H1 (cell line): ENCODE data around the gene NANOS3. TPM values are rescaled to one million over a fixed set of nuclear protein-coding genes. Genes with fewer than 3 reads are reported as not detected.
A peak's percentile ranks its signal among the peaks of the same experiment; 100 is the strongest.

Source experiments
- CTCF ChIA-PET: fragments of 300-600 bp; sonication (Branson Sonifier 250); formaldehyde crosslinking; loops from one replicate; lab custom pipeline; 2021; ENCODE audit not compliant: partially characterized antibody; lab: Charles Lee
- POLR2A ChIA-PET: fragments of 300-600 bp; sonication (Branson Sonifier 250); formaldehyde crosslinking; loops from one replicate; lab custom pipeline; 2021; ENCODE audit warnings: inconsistent platforms; ENCODE audit not compliant: partially characterized antibody; lab: Charles Lee
- DNase-seq, 2 experiments: peaks; one replicate each; pipeline versions ENCODE4 v3.0.0 to v3.0.0-alpha.2; 2010 to 2022; ENCODE audit warnings: low spot score in 2 of 2, low read depth in 1 of 2, mixed read lengths in 1 of 2
- FAIRE-seq: peaks from 2 replicates; lab custom pipeline; 2011; peaks lifted over from hg19 to GRCh38; lab: Jason Lieb, UNC
- H2AFZ ChIP-seq: 2 replicates; pipeline ENCODE4 v1.8.1; 2012; ENCODE audit warnings: low read length, inconsistent platforms
- H2AK5ac ChIP-seq: 2 replicates; pipeline ENCODE4 v1.6.1; 2013; ENCODE audit warnings: low read depth, low read length
- H2BK120ac ChIP-seq: replicated peaks from 2 replicates; pipeline ENCODE3; 2013; ENCODE audit warnings: low read depth, low read length, inconsistent platforms
- H2BK12ac ChIP-seq: 2 replicates; pipeline ENCODE4 v1.6.1; 2013; ENCODE audit warnings: low read depth, low read length
- H2BK15ac ChIP-seq: 2 replicates; pipeline ENCODE4 v1.6.1; 2013; ENCODE audit warnings: low read length
- H2BK20ac ChIP-seq: 2 replicates; pipeline ENCODE4 v1.6.1; 2013; ENCODE audit warnings: low read length
- H2BK5ac ChIP-seq: 2 replicates; pipeline ENCODE4 v1.6.1; 2013; ENCODE audit warnings: low read depth, low read length
- H3K14ac ChIP-seq: 2 replicates; pipeline ENCODE4 v1.6.1; 2013; ENCODE audit warnings: inconsistent platforms; ENCODE audit not compliant: insufficient read length
- H3K18ac ChIP-seq: 2 replicates; pipeline ENCODE4 v1.6.1; 2013; ENCODE audit warnings: low read length; ENCODE audit errors: extremely low read depth
- H3K23ac ChIP-seq: 2 replicates; pipeline ENCODE4 v1.6.1; 2013; ENCODE audit warnings: inconsistent platforms; ENCODE audit not compliant: insufficient read length
- H3K23me2 ChIP-seq: 2 replicates; pipeline ENCODE4 v1.6.1; 2013; ENCODE audit warnings: low read depth, low read length
- H3K27ac ChIP-seq: 2 replicates; pipeline ENCODE4 v1.6.1; 2011; ENCODE audit warnings: low read depth, low read length, inconsistent platforms
- H3K27me3 ChIP-seq, 4 experiments: replicated peaks in 1 of 4; 1 replicate in 1 of 4; 2 replicates in 3 of 4; pipeline versions ENCODE4 v1.6.1 to v1.8.1; 2011 to 2013; ENCODE audit warnings: low read length in 3 of 4, mild to moderate bottlenecking in 3 of 4, inconsistent platforms in 2 of 4, mixed read lengths in 2 of 4, moderate library complexity in 1 of 4; ENCODE audit not compliant: control insufficient read depth in 3 of 4, insufficient read depth in 3 of 4; ENCODE audit errors: extremely low read depth in 1 of 4
- H3K36me3 ChIP-seq, 4 experiments: 2 replicates each; pipeline versions ENCODE4 v1.6.1 to v1.8.1; 2011 to 2013; ENCODE audit warnings: mild to moderate bottlenecking in 4 of 4, low read length in 3 of 4, moderate library complexity in 2 of 4, control low read depth in 1 of 4, inconsistent platforms in 1 of 4; ENCODE audit not compliant: insufficient read depth in 4 of 4, control insufficient read depth in 2 of 4
- H3K4ac ChIP-seq: replicated peaks from 2 replicates; pipeline ENCODE3; 2013; ENCODE audit warnings: low read length, low read depth, mixed read lengths, inconsistent platforms; ENCODE audit not compliant: insufficient read length
- H3K4me1 ChIP-seq, 4 experiments: replicated peaks in 1 of 4; 1 replicate in 1 of 4; 2 replicates in 3 of 4; pipeline versions ENCODE4 v1.6.1 to v1.8.1; 2011 to 2013; ENCODE audit warnings: low read length in 3 of 4, inconsistent platforms in 2 of 4, mixed read lengths in 1 of 4; ENCODE audit not compliant: insufficient read depth in 4 of 4, control insufficient read depth in 3 of 4
- H3K4me2 ChIP-seq, 2 experiments: 2 replicates each; pipeline versions ENCODE4 v1.6.1 to v1.8.1; 2011 to 2013; ENCODE audit warnings: low read depth in 2 of 2, low read length in 2 of 2, control low read depth in 1 of 2, inconsistent platforms in 1 of 2, mild to moderate bottlenecking in 1 of 2; ENCODE audit not compliant: insufficient read depth in 1 of 2
- H3K4me3 ChIP-seq, 4 experiments: fragments of 200-600, 300-600 bp in 1 of 4; sonication (generic), shearing (Covaris generic), sonication (Bioruptor Twin) in 1 of 4; 2 replicates each; pipeline versions ENCODE4 v1.5.1 to v1.8.1; 2011 to 2016; ENCODE audit warnings: low read length in 4 of 4, low read depth in 3 of 4, control low read depth in 2 of 4, inconsistent platforms in 2 of 4, mild to moderate bottlenecking in 2 of 4, mixed read lengths in 1 of 4, moderate library complexity in 1 of 4; ENCODE audit not compliant: insufficient read depth in 2 of 4; ENCODE audit errors: extremely low read depth in 1 of 4
- H3K56ac ChIP-seq: replicated peaks from 2 replicates; pipeline ENCODE3; 2013; ENCODE audit warnings: low read depth, mild to moderate bottlenecking, mixed read lengths, low read length, inconsistent platforms; ENCODE audit not compliant: insufficient read length
- H3K79me1 ChIP-seq: 2 replicates; pipeline ENCODE4 v1.6.1; 2013; ENCODE audit warnings: low read depth, low read length, control low read depth
- H3K79me2 ChIP-seq, 2 experiments: 2 replicates each; pipeline versions ENCODE4 v1.6.1 to v1.8.1; 2012 to 2013; ENCODE audit warnings: low read length in 2 of 2, mild to moderate bottlenecking in 2 of 2, inconsistent platforms in 1 of 2; ENCODE audit not compliant: insufficient read depth in 2 of 2, control insufficient read depth in 1 of 2
- H3K9ac ChIP-seq, 4 experiments: replicated peaks in 1 of 4; 1 replicate in 1 of 4; 2 replicates in 3 of 4; pipeline versions ENCODE4 v1.6.1 to v1.8.1; 2011 to 2013; ENCODE audit warnings: low read depth in 3 of 4, low read length in 3 of 4, control low read depth in 2 of 4, mild to moderate bottlenecking in 2 of 4, moderate library complexity in 2 of 4, inconsistent platforms in 1 of 4; ENCODE audit errors: extremely low read depth in 1 of 4
- H3K9me3 ChIP-seq, 2 experiments: 2 replicates each; pipeline versions ENCODE4 v1.6.1 to v1.8.1; 2012 to 2013; ENCODE audit warnings: mild to moderate bottlenecking in 2 of 2, moderate library complexity in 2 of 2, control low read depth in 1 of 2, inconsistent platforms in 1 of 2, low read depth in 1 of 2, low read length in 1 of 2, mixed read lengths in 1 of 2; ENCODE audit not compliant: insufficient read depth in 2 of 2
- H4K20me1 ChIP-seq, 2 experiments: replicated peaks in 1 of 2; 2 replicates each; pipeline versions ENCODE3 to v1.8.1; 2011 to 2013; ENCODE audit warnings: inconsistent platforms in 2 of 2, low read length in 2 of 2, mild to moderate bottlenecking in 1 of 2; ENCODE audit not compliant: insufficient read depth in 2 of 2, control insufficient read depth in 1 of 2
- H4K5ac ChIP-seq: 2 replicates; pipeline ENCODE4 v1.6.1; 2013; ENCODE audit warnings: low read length, low read depth, mixed read lengths, inconsistent platforms; ENCODE audit not compliant: insufficient read length
- H4K8ac ChIP-seq: 2 replicates; pipeline ENCODE4 v1.8.0; 2013; ENCODE audit warnings: mild to moderate bottlenecking, moderate library complexity, low read length, inconsistent platforms; ENCODE audit not compliant: insufficient read depth; ENCODE audit errors: extremely low read depth
- H4K91ac ChIP-seq: replicated peaks from 2 replicates; pipeline ENCODE3; 2013; ENCODE audit warnings: low read length, mixed read lengths, inconsistent platforms; ENCODE audit not compliant: insufficient read length
- CREB1 ChIP-seq: IDR thresholded peaks from 2 replicates; pipeline ENCODE4 v1.6.1; 2012; ENCODE audit warnings: inconsistent platforms
- CTBP2 ChIP-seq: IDR thresholded peaks from 2 replicates; pipeline ENCODE4 v1.7.0; 2011; ENCODE audit warnings: borderline replicate concordance, mild to moderate bottlenecking, moderate library complexity, mixed read lengths, low read length; ENCODE audit not compliant: insufficient read depth, insufficient read length
- HDAC2 ChIP-seq, 2 experiments: fragments of 300-600 bp in 1 of 2; sonication (generic) in 1 of 2; IDR thresholded peaks; 2 replicates each; pipeline ENCODE4 v1.6.1; 2011 to 2012; ENCODE audit warnings: low read depth in 2 of 2, low read length in 2 of 2, mild to moderate bottlenecking in 2 of 2, moderate library complexity in 2 of 2, borderline replicate concordance in 1 of 2, inconsistent platforms in 1 of 2
- HDAC6 ChIP-seq: IDR thresholded peaks from one replicate; pipeline ENCODE4 v1.7.1; 2012; ENCODE audit warnings: low read depth, mild to moderate bottlenecking, inconsistent platforms, low read length, moderate library complexity
- NANOG ChIP-seq: IDR thresholded peaks from 2 replicates; pipeline ENCODE4 v1.6.1; 2011; ENCODE audit warnings: low read length, low read depth, mild to moderate bottlenecking, inconsistent platforms; ENCODE audit not compliant: insufficient read depth, poor library complexity, severe bottlenecking
- RAD21 ChIP-seq, 2 experiments: IDR thresholded peaks in 1 of 2; conservative IDR thresholded peaks in 1 of 2; 2 replicates each; pipeline ENCODE4 v1.6.1; 2011; ENCODE audit warnings: low read depth in 2 of 2, low read length in 2 of 2, improper control_type of control experiment in 1 of 2, inconsistent platforms in 1 of 2, mild to moderate bottlenecking in 1 of 2, moderate library complexity in 1 of 2
- SAP30 ChIP-seq: fragments of 300-600 bp; sonication (generic); IDR thresholded peaks from 2 replicates; pipeline ENCODE4 v1.7.1; 2012; ENCODE audit warnings: low read length, moderate library complexity, mild to moderate bottlenecking, inconsistent platforms; ENCODE audit not compliant: insufficient read depth, insufficient replicate concordance
- SP1 ChIP-seq: IDR thresholded peaks from 2 replicates; pipeline ENCODE4 v1.6.1; 2011; ENCODE audit warnings: low read depth, low read length
- USF2 ChIP-seq: IDR thresholded peaks from 2 replicates; pipeline ENCODE4 v1.6.1; 2011; ENCODE audit warnings: low read length, improper control_type of control experiment
- YY1 ChIP-seq: IDR thresholded peaks from 2 replicates; pipeline ENCODE4 v1.6.1; 2011; ENCODE audit warnings: low read depth, mild to moderate bottlenecking, low read length
- WGBS, 2 experiments: shearing (Covaris generic) in 1 of 2; methylation state at CpG; one replicate each; pipeline versions ENCODE4 v1.1.6 to v1.1.7; 2013 to 2015; ENCODE audit warnings: low lambda C conversion rate in 2 of 2, mixed read lengths in 2 of 2, inconsistent platforms in 1 of 2, low coverage in 1 of 2, missing lambda C conversion rate in 1 of 2; ENCODE audit not compliant: insufficient replicate concordance in 2 of 2, insufficient coverage in 1 of 2, insufficient read length in 1 of 2; ENCODE audit errors: extremely low coverage in 1 of 2, missing lambda C conversion rate in 1 of 2; 5-methylcytosine and 5-hydroxymethylcytosine counted together
- polyA plus RNA-seq, 7 experiments: library from polyadenylated mRNA; depleted of rRNA in 3 of 7; stranded (reverse) in 5 of 7; unstranded in 2 of 7; fragments of >200 nt in 5 of 7; fragments of 200-250 nt in 2 of 7; gene quantifications; 1 replicate in 5 of 7; 2 replicates in 1 of 7; 4 replicates in 1 of 7; pipeline versions ENCODE4 v1.2.1 to v1.2.3, GENCODE V29; 2011 to 2013; ENCODE audit warnings: missing spikeins in 2 of 7, mixed read lengths in 2 of 7
- total RNA-seq: library from RNA; stranded (reverse); fragmentation: NEBNext Ultra II Directional; extraction: Animal tissue kit (Norgen Biotek cat#: 25700); gene quantifications from 2 replicates; pipeline ENCODE4 v1.2.1, GENCODE V29; 2021

NANOS3 gene
- total and polyA plus RNA-seq, 2 of the 8 experiments (the other 6 are each of a cell fraction or from before 2014, with no cell fraction given): 0.62 TPM; not detected in 1

DNA sequence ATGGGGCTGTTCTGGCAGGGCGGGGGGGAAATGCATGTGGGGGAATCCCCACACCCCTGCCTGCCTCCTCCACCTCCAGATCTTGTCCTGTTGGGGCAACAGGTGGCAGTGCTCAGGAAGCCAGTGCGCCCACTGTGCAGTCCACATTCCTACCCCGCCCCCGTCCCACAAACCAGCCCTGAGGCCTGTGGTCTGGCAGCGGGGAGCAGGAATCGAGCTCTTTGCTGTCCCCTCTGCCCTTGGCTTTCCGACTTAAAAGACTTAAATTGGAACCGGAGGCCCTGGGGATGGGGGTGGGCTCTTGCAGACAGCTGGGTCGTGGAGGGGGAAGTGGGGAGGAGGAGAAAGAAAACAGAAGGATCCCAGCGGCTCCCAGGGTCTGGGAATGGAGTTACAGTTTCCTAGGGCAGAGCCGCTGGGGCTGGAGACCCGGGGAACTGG, 4.3 kb downstream of the NANOS3 start:
- ChIA-PET CTCF (interaction anchor here (0.7 to 8.7 kb wide), 44 partner anchors 10 to 255 kb away, joined by 3 to 76 read pairs (median 4); partner anchors contain the start of genes ASF1B, BRME1, CC2D1A and DCAF15), POLR2A (interaction anchor here (0.9 to 3.3 kb wide), 17 partner anchors 12 to 192 kb away, joined by 3 to 13 read pairs (median 4); partner anchors contain the start of genes BRME1, C19orf53, CC2D1A and DCAF15)
- H2BK15ac ChIP-seq: peak overlapping the region; percentile 72; the same call in 1 of the 2 replicates
- peak overlapping the region in 1 of 4 experiments; percentile 48; a peak in 1 of 8 replicates for H3K4me3 ChIP-seq
- peak overlapping the region; percentile 1 to 32; a peak in 1 of 4 replicates for H3K4me2 ChIP-seq
- no peak overlapping the region for H2AK5ac ChIP-seq
- H3K4ac ChIP-seq: no peak overlapping the region
- H3K27me3 ChIP-seq: peaks cover 0 to 14% (median 6%) of the 10 kb centered on the region in 4 experiments; a peak in 4 of 7 replicates
- 26% methylated on average over 11 of the region's 12 CpGs; no CpG with 5 or more reads in 1 of the 2 experiments for WGBS, 2 experiments
- H3K56ac ChIP-seq: no peak overlapping the region
- H3K27ac ChIP-seq: peak overlapping the region; percentile 42; the same call in 1 of the 2 replicates
- H3K4me1 ChIP-seq: peaks cover 6 to 23% (median 16%) of the 10 kb centered on the region in 4 experiments
- DNase-seq (peak in 1 of 2 experiments; percentile 38), FAIRE-seq (peak; percentile 42)
- no peak overlapping the region for H3K14ac ChIP-seq
- H2BK20ac ChIP-seq: peak overlapping the region; percentile 95; the same call in 1 of the 2 replicates
- H3K36me3 ChIP-seq: no peaks in the 10 kb centered on the region
- H3K23ac ChIP-seq: no peak overlapping the region
- H4K20me1 ChIP-seq: no peaks in the 10 kb centered on the region
- no peaks in the 10 kb centered on the region for H3K79me1 ChIP-seq
- no peak overlapping the region for H2AFZ ChIP-seq
- H3K23me2 ChIP-seq: no peaks in the 10 kb centered on the region
- H3K9ac ChIP-seq: peak overlapping the region in 1 of 4 experiments; percentile 20; a peak in 1 of 7 replicates
- H3K9me3 ChIP-seq: no peaks in the 10 kb centered on the region
- H4K91ac ChIP-seq: peak overlapping the region; percentile 97
- peak overlapping the region; percentile 82 for H4K8ac ChIP-seq
- peak overlapping the region; percentile 98 for H2BK120ac ChIP-seq
- H4K5ac ChIP-seq: peak overlapping the region; percentile 62
- no peaks in the 10 kb centered on the region for H3K79me2 ChIP-seq
- H3K18ac ChIP-seq: peak overlapping the region; percentile 93; the same call in 1 of the 2 replicates
- peak overlapping the region; percentile 97 for H2BK12ac ChIP-seq
- peak overlapping the region; percentile 71; the same call in 1 of the 2 replicates for H2BK5ac ChIP-seq
- TF ChIP-seq YY1 (0 out of 2 replicates have a peak, but pooled peaks have one; percentile 6), NANOG (peak; percentile 57), CTBP2 (peak; percentile 15), SP1 (peak; percentile 58; the same call in 1 of the 2 replicates), HDAC2 (IDR thresholded peaks at IDR 0.05; ENCODE audit: borderline replicate concordance in 1 of 2, low read depth in 2 of 2, low read length in 2 of 2) (no peak), CREB1 (no peak), USF2 (no peak), RAD21 (IDR thresholded peaks at IDR 0.05 in 1 of 2, conservative IDR thresholded peaks at IDR 0.05 in 1 of 2; ENCODE audit: low read depth in 2 of 2, low read length in 2 of 2) (peak in 1 of 2 experiments; percentile 18; a peak in 1 of 4 replicates), HDAC6 (no peak), SAP30 (no peak)
